Liver (tissue), 9 donors: ENCODE data around the gene DIPK1A. TPM values are rescaled to one million over a fixed set of nuclear protein-coding genes. Genes with fewer than 3 reads are reported as not detected.

Experiments
- DNase-seq: peaks from one replicate; pipeline ENCODE4 v3.0.0-alpha.2; 2017; ENCODE audit warnings: low spot score
- H3K27ac ChIP-seq, 2 donors: one replicate each; pipeline ENCODE4 v1.7.0; 2013; ENCODE audit warnings: inconsistent platforms in 2 of 2, low read length in 2 of 2, control low read depth in 1 of 2, low read depth in 1 of 2, mild to moderate bottlenecking in 1 of 2
- H3K27me3 ChIP-seq, 4 donors: one replicate each; pipeline versions ENCODE4 v1.6.1 to v1.7.0; 2013; ENCODE audit warnings: low read length in 3 of 4, inconsistent platforms in 1 of 4, mild to moderate bottlenecking in 1 of 4, moderate library complexity in 1 of 4; ENCODE audit not compliant: control insufficient read depth in 4 of 4, insufficient read depth in 4 of 4
- H3K36me3 ChIP-seq, 4 donors: one replicate each; pipeline versions ENCODE4 v1.6.1 to v1.7.0; 2013; ENCODE audit warnings: low read length in 3 of 4, mild to moderate bottlenecking in 3 of 4, low read depth in 1 of 4, moderate library complexity in 1 of 4; ENCODE audit not compliant: control insufficient read depth in 4 of 4, insufficient read depth in 3 of 4
- H3K4me1 ChIP-seq, 4 donors: one replicate each; pipeline versions ENCODE4 v1.6.1 to v1.7.0; 2013; ENCODE audit warnings: low read length in 3 of 4, mild to moderate bottlenecking in 3 of 4, moderate library complexity in 1 of 4; ENCODE audit not compliant: control insufficient read depth in 4 of 4, insufficient read depth in 4 of 4
- H3K4me3 ChIP-seq, 3 donors: one replicate each; pipeline versions ENCODE4 v1.6.1 to v1.7.0; 2013; ENCODE audit warnings: low read length in 3 of 3, control low read depth in 1 of 3, low read depth in 1 of 3, mild to moderate bottlenecking in 1 of 3
- H3K9ac ChIP-seq, 2 donors: one replicate each; pipeline ENCODE4 v1.7.0; 2013; ENCODE audit warnings: low read length in 2 of 2, mild to moderate bottlenecking in 2 of 2, moderate library complexity in 2 of 2, control low read depth in 1 of 2, low read depth in 1 of 2
- H3K9me3 ChIP-seq, 4 donors: one replicate each; pipeline versions ENCODE4 v1.6.1 to v1.7.0; 2013; ENCODE audit warnings: low read length in 3 of 4; ENCODE audit not compliant: control insufficient read depth in 4 of 4
- EGR1 ChIP-seq, 2 donors: IDR thresholded peaks; 2 replicates each; pipeline ENCODE4 v1.6.1; 2016 to 2018; ENCODE audit warnings: antibody characterized with exemption in 2 of 2, low read depth in 2 of 2
- FOXA1 ChIP-seq: IDR thresholded peaks from 2 replicates; pipeline ENCODE4 v1.6.1; 2016; ENCODE audit warnings: antibody characterized with exemption
- FOXA2 ChIP-seq: IDR thresholded peaks from 2 replicates; pipeline ENCODE4 v1.6.1; 2016; ENCODE audit warnings: antibody characterized with exemption
- GABPA ChIP-seq, 2 donors: IDR thresholded peaks in 1 of 2; conservative IDR thresholded peaks in 1 of 2; 2 replicates each; pipeline ENCODE4 v1.6.1; 2016; ENCODE audit warnings: antibody characterized with exemption in 2 of 2, mild to moderate bottlenecking in 1 of 2, moderate library complexity in 1 of 2
- HNF4A ChIP-seq, 2 donors: conservative IDR thresholded peaks; 2 replicates each; pipeline ENCODE4 v1.6.1; 2016; ENCODE audit warnings: antibody characterized with exemption in 2 of 2, mild to moderate bottlenecking in 2 of 2
- HNF4G ChIP-seq: IDR thresholded peaks from 2 replicates; pipeline ENCODE4 v1.6.1; 2016; ENCODE audit warnings: antibody characterized with exemption
- JUND ChIP-seq, 2 donors: IDR thresholded peaks; 2 replicates each; pipeline ENCODE4 v1.6.1; 2016; ENCODE audit warnings: antibody characterized with exemption in 2 of 2
- NR2F2 ChIP-seq: IDR thresholded peaks from 2 replicates; pipeline ENCODE4 v1.6.1; 2016; ENCODE audit warnings: antibody characterized with exemption
- RAD21 ChIP-seq, 2 donors: IDR thresholded peaks; 2 replicates each; pipeline ENCODE4 v1.6.1; 2016; ENCODE audit warnings: antibody characterized with exemption in 2 of 2, mild to moderate bottlenecking in 2 of 2
- RXRA ChIP-seq, 2 donors: IDR thresholded peaks; 2 replicates each; pipeline ENCODE4 v1.6.1; 2017 to 2018; ENCODE audit warnings: antibody characterized with exemption in 2 of 2, mild to moderate bottlenecking in 1 of 2
- SP1 ChIP-seq: IDR thresholded peaks from 2 replicates; pipeline ENCODE4 v1.6.1; 2018; ENCODE audit warnings: antibody characterized with exemption, mild to moderate bottlenecking
- TAF1 ChIP-seq: conservative IDR thresholded peaks from 2 replicates; pipeline ENCODE4 v1.6.1; 2016; ENCODE audit warnings: antibody characterized with exemption, mild to moderate bottlenecking
- YY1 ChIP-seq: IDR thresholded peaks from 2 replicates; pipeline ENCODE4 v1.6.1; 2016; ENCODE audit warnings: antibody characterized with exemption, mild to moderate bottlenecking
- WGBS: extraction: QIAGEN DNeasy Blood & Tissue Kit; methylation state at CpG from one replicate; pipeline ENCODE4 v1.1.7; 2013; 5-methylcytosine and 5-hydroxymethylcytosine counted together
- polyA plus RNA-seq, 2 donors: library from polyadenylated mRNA; stranded (reverse) in 1 of 2; unstranded in 1 of 2; fragments of 200-250 nt in 1 of 2; fragments of >200 nt in 1 of 2; fragmentation: Nextera tagmentation in 1 of 2; extraction: Ambion mirVana in 1 of 2; gene quantifications; one replicate each; pipeline versions ENCODE4 v1.2.1 to v1.2.3, GENCODE V29; 2013 to 2015
- total RNA-seq, 2 donors: library from RNA; depleted of rRNA; stranded (reverse); fragments of >200 nt; gene quantifications; one replicate each; pipeline ENCODE4 v1.2.3, GENCODE V29; 2014
- TF ChIP-seq, protein P1 (sequence below): fragments of 150-350 bp; IDR thresholded peaks from 2 replicates; pipeline ENCODE4 v1.5.1; 2017; ENCODE audit warnings: improper control_type of control experiment, low read depth, low read length; ENCODE audit not compliant: missing input control
- TF ChIP-seq, protein P2 (sequence below): IDR thresholded peaks from 2 replicates; pipeline ENCODE4 v1.6.1; 2016; ENCODE audit warnings: antibody characterized with exemption, mild to moderate bottlenecking
- TF ChIP-seq, protein P3 (sequence below): IDR thresholded peaks from 2 replicates; pipeline ENCODE4 v1.6.1; 2016; ENCODE audit warnings: antibody characterized with exemption
- TF ChIP-seq, protein P4 (sequence below): IDR thresholded peaks from 2 replicates; pipeline ENCODE4 v1.6.1; 2016; ENCODE audit warnings: antibody characterized with exemption
- TF ChIP-seq, protein P5 (sequence below): IDR thresholded peaks from 2 replicates; pipeline ENCODE4 v1.6.1; 2016; ENCODE audit warnings: antibody characterized with exemption
- donor health status: healthy.
- donor health status: healthy.
- donor health status: healthy.
- donor health status: healthy.
- donor health status: healthy.

Gene DIPK1A
- total and polyA plus RNA-seq, 4 donors, result 7.9 to 11.6 (median 10.2) TPM

DNA sequence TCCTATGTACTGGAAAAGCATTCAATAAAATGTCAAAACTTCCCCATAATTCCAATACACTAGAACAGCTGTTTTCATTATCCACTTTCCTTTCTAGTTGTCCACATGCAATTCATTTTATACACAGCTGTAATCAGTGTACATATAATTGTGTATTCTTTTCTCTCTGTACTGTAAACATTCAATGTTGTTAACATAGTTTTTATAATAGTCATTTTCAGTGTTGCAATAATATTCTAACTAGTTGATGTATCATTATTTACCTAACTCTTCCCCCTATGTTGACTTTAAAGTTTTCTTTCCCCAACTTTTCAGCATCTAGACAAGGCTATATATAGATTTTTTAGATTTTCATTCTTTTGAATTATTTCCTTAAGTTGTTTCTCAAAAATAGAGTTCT is 44.4 kb downstream of the DIPK1A start:
- Histone ChIP-seq H3K9ac (no peak overlapping the region), H3K4me1 (peaks cover 1 to 17% (median 11%) of the 10 kb centered on the region in 4 donors), H3K9me3 (no peaks in the 10 kb centered on the region), H3K27ac (no peak overlapping the region), H3K4me3 (no peak overlapping the region), H3K27me3 (no peaks in the 10 kb centered on the region), H3K36me3 (no peaks in the 10 kb centered on the region)
- DNase-seq, result no peak
- TF ChIP-seq, protein P1, sequence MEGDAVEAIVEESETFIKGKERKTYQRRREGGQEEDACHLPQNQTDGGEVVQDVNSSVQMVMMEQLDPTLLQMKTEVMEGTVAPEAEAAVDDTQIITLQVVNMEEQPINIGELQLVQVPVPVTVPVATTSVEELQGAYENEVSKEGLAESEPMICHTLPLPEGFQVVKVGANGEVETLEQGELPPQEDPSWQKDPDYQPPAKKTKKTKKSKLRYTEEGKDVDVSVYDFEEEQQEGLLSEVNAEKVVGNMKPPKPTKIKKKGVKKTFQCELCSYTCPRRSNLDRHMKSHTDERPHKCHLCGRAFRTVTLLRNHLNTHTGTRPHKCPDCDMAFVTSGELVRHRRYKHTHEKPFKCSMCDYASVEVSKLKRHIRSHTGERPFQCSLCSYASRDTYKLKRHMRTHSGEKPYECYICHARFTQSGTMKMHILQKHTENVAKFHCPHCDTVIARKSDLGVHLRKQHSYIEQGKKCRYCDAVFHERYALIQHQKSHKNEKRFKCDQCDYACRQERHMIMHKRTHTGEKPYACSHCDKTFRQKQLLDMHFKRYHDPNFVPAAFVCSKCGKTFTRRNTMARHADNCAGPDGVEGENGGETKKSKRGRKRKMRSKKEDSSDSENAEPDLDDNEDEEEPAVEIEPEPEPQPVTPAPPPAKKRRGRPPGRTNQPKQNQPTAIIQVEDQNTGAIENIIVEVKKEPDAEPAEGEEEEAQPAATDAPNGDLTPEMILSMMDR, result no peak
- TF ChIP-seq, protein P2, sequence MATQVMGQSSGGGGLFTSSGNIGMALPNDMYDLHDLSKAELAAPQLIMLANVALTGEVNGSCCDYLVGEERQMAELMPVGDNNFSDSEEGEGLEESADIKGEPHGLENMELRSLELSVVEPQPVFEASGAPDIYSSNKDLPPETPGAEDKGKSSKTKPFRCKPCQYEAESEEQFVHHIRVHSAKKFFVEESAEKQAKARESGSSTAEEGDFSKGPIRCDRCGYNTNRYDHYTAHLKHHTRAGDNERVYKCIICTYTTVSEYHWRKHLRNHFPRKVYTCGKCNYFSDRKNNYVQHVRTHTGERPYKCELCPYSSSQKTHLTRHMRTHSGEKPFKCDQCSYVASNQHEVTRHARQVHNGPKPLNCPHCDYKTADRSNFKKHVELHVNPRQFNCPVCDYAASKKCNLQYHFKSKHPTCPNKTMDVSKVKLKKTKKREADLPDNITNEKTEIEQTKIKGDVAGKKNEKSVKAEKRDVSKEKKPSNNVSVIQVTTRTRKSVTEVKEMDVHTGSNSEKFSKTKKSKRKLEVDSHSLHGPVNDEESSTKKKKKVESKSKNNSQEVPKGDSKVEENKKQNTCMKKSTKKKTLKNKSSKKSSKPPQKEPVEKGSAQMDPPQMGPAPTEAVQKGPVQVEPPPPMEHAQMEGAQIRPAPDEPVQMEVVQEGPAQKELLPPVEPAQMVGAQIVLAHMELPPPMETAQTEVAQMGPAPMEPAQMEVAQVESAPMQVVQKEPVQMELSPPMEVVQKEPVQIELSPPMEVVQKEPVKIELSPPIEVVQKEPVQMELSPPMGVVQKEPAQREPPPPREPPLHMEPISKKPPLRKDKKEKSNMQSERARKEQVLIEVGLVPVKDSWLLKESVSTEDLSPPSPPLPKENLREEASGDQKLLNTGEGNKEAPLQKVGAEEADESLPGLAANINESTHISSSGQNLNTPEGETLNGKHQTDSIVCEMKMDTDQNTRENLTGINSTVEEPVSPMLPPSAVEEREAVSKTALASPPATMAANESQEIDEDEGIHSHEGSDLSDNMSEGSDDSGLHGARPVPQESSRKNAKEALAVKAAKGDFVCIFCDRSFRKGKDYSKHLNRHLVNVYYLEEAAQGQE, result no peak
- TF ChIP-seq, protein P3, sequence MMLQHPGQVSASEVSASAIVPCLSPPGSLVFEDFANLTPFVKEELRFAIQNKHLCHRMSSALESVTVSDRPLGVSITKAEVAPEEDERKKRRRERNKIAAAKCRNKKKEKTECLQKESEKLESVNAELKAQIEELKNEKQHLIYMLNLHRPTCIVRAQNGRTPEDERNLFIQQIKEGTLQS, result no peak
- TF ChIP-seq HNF4A (conservative IDR thresholded peaks at IDR 0.05) (no peak), EGR1 (IDR thresholded peaks at IDR 0.05; ENCODE audit: low read depth in 2 of 2) (no peak), GABPA (IDR thresholded peaks at IDR 0.05 in 1 of 2, conservative IDR thresholded peaks at IDR 0.05 in 1 of 2) (no peak), JUND (IDR thresholded peaks at IDR 0.05) (no peak), HNF4G (no peak), SP1 (no peak), RXRA (IDR thresholded peaks at IDR 0.05) (no peak), TAF1 (no peak), FOXA2 (no peak), FOXA1 (no peak), NR2F2 (no peak), YY1 (no peak)
- TF ChIP-seq, protein P4, sequence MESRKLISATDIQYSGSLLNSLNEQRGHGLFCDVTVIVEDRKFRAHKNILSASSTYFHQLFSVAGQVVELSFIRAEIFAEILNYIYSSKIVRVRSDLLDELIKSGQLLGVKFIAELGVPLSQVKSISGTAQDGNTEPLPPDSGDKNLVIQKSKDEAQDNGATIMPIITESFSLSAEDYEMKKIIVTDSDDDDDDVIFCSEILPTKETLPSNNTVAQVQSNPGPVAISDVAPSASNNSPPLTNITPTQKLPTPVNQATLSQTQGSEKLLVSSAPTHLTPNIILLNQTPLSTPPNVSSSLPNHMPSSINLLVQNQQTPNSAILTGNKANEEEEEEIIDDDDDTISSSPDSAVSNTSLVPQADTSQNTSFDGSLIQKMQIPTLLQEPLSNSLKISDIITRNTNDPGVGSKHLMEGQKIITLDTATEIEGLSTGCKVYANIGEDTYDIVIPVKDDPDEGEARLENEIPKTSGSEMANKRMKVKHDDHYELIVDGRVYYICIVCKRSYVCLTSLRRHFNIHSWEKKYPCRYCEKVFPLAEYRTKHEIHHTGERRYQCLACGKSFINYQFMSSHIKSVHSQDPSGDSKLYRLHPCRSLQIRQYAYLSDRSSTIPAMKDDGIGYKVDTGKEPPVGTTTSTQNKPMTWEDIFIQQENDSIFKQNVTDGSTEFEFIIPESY, result no peak
- TF ChIP-seq, protein P5, sequence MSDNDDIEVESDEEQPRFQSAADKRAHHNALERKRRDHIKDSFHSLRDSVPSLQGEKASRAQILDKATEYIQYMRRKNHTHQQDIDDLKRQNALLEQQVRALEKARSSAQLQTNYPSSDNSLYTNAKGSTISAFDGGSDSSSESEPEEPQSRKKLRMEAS, result no peak

DNA sequence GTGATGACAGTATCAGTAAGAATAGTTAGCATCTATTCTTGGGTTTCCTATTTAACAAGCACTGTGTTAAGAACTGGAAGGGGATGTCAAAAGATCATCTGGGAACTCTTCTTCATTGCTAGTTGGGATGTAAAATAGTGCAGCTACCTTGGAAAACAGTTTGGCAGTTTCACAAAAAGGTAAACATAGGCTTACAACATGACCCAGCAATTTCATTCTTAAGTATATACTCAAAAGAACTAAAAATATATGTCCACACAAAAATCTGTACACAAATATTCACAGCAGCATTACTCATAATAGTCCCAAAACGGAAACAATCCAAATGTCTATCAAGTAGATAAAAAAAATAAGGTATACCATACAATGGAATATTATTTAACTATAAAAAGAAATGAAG is 45.7 kb downstream of the DIPK1A start:
- no peaks in the 10 kb centered on the region for H3K9me3 ChIP-seq
- no peaks in the 10 kb centered on the region for H3K36me3 ChIP-seq
- H3K27ac ChIP-seq, result no peak overlapping the region
- H3K9ac ChIP-seq, result no peak overlapping the region
- no peak for DNase-seq
- H3K27me3 ChIP-seq, result no peaks in the 10 kb centered on the region
- H3K4me3 ChIP-seq, result no peak overlapping the region
- WGBS, result 52% methylated on average over 1 of the region's 1 CpG
- TF ChIP-seq FOXA2, result peak; percentile 39
- peak in 1 of 2 donors; percentile 4 for TF ChIP-seq RAD21 (IDR thresholded peaks at IDR 0.05)
- TF ChIP-seq, protein P4, result no peak
- peaks cover 1 to 17% (median 11%) of the 10 kb centered on the region in 4 donors for H3K4me1 ChIP-seq
